Fibroblast of mammary gland (primary cell): ENCODE data around the gene NEK1.
A peak's percentile ranks its signal among the peaks of the same experiment; 100 is the strongest.
"Not testable (repeated sequence)": the region's sequence is repeated elsewhere in the genome, so short reads cannot be mapped to it uniquely, and the experiment has no call there.

Source experiments
- DNase-seq: peaks from one replicate; pipeline ENCODE4 v3.0.0-alpha.2; 2010; ENCODE audit warnings: low read depth
- H3K4me3 ChIP-seq: 2 replicates; pipeline ENCODE4 v1.5.1; 2011; ENCODE audit warnings: low read depth, mild to moderate bottlenecking, low read length, moderate library complexity; ENCODE audit not compliant: control insufficient read depth
- CTCF ChIP-seq: conservative IDR thresholded peaks from 2 replicates; pipeline ENCODE4 v1.5.1; 2011; ENCODE audit warnings: low read depth, low read length, inconsistent platforms; ENCODE audit not compliant: control insufficient read depth, insufficient read depth

The NEK1 gene

GRCh38 chr4:169484485-169484884, 127.9 kb downstream of the NEK1 start:
- TF ChIP-seq CTCF: no peak
- DNase-seq: peak; percentile 3

GRCh38 chr4:169464080-169464479, 148.3 kb downstream of the NEK1 start:
- TF ChIP-seq CTCF: no peak
- H3K4me3 ChIP-seq: no peak overlapping the region
- DNase-seq: no peak

More at GRCh38 chr4:169484485-169484884, 127.9 kb downstream of the NEK1 start:
- H3K4me3 ChIP-seq: no peak overlapping the region

- TF ChIP-seq CTCF: no peak
- H3K4me3 ChIP-seq: no peak overlapping the region
- DNase-seq: no peak
Measured at GRCh38 chr4:169460081-169460480, 152.3 kb downstream of the NEK1 start.

GRCh38 chr4:169458575-169458974, 153.8 kb downstream of the NEK1 start:
- no peak for TF ChIP-seq CTCF

GRCh38 chr4:169452644-169453043, 159.7 kb downstream of the NEK1 start:
- not testable (repeated sequence) for H3K4me3 ChIP-seq, DNase-seq

More at GRCh38 chr4:169458575-169458974, 153.8 kb downstream of the NEK1 start:
- no peak for DNase-seq
- H3K4me3 ChIP-seq: no peak overlapping the region

GRCh38 chr4:169448935-169449334, 163.4 kb downstream of the NEK1 start:
- not testable (repeated sequence) for DNase-seq, H3K4me3 ChIP-seq

GRCh38 chr4:169446824-169447223, 165.6 kb downstream of the NEK1 start:
- no peak for TF ChIP-seq CTCF
- DNase-seq: no peak
- H3K4me3 ChIP-seq: no peak overlapping the region

- no peak for DNase-seq
- H3K4me3 ChIP-seq: no peak overlapping the region
- no peak for TF ChIP-seq CTCF
Measured at GRCh38 chr4:169443748-169444147, 168.6 kb downstream of the NEK1 start.
